ENCODE data around the gene ZNF566. TPM values are rescaled to one million over a fixed set of nuclear protein-coding genes. Genes with fewer than 3 reads are reported as not detected.
"Not testable (repeated sequence)": the region's sequence is repeated elsewhere in the genome, so short reads cannot be mapped to it uniquely, and the experiment has no call there.

The ZNF566 gene
- total RNA-seq: 1 to 10 TPM; 5.8 to 7.8 TPM

DNA sequence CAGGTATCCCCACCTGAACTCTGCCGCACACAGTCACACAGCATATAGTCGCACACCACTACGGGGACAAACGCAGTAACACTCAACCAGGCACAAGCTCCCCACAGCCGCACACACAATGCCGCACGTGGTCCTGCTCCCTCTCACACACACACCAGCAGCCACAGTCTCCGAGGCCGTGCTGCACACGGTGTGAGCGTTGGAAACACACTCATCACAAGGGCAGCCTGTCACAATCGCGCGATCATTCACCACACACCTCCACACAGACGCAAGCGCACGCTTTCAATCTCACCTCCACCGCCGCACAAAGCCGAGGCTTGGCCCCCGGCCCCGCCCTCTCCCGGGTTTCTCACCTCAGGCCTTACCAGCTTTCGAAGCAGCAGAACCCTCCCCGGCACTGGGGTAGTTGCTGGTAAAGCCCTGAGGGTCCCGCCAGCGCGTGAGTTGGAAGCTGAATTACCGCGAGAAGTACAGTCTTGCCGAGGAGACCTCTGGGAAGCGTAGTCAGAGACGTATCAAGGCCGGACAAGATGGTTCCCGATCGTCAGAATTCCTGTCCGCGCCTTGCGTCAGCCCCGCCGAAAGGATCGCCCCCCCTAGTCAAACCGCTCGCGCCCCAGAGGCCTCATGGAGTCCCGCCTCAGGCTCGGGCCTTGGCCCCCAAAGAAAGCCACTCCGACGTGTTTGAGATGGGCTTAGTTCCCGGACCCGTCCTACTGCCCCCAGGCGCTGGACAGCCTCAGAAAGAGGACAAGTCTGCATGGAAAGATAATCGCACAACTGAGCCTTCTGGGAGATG, at the start of gene ZNF566:
ZNF566 (minus strand) TSS at position 444 of the 802 bp plus-strand sequence. CDS start 13,004 bp downstream, outside the sequence.
- no peaks in the 10 kb centered on the region for H3K27me3 Mint-ChIP-seq (ENCODE audit: low read depth)
- peak; percentile 91 for ATAC-seq (replicated peaks in 1 of 2)

DNA sequence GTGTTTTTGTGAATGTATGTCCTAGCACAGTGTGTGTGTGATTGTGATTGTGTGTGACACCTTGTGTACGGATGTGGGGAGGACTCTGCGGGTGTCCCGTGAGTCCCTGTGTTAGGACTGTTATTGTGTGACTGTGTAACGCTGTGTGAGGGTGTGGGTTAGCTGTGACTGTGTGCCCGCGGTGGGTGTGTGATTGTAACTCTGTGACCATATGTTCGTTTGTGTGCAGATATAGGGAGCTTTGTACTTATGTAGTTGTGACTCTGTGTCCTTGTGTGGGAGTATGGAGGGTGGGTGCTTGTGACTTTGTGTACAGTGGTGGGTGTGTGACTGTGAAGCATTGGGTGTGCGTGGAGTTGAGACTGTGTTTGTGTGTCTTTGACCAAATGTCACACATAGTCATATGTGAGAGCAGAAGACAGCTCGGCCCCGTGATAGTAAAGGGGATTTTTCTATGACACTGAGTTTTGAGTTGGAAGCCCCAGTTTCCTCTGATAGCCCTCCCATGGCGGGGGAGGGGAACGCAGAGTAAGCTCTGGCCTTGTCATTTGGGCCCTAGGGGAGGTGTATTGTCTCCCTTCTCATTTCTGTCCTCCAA, 39.7 kb upstream of the ZNF566 start:
- Mint-ChIP-seq H3K9me3 (peaks cover 10 to 20% of the 10 kb centered on the region in 2 donors), H3K4me1 (ENCODE audit: low read depth) (peaks cover 27% of the 10 kb centered on the region), H3K36me3 (ENCODE audit: insufficient read depth in 2 of 2) (peaks cover 30 to 66% of the 10 kb centered on the region in 2 donors), H3K27ac (peak overlapping the region; percentile 99), H3K4me3 (peak overlapping the region; percentile 91 to 100), H3K27me3 (ENCODE audit: low read depth) (no peaks in the 10 kb centered on the region)
- DNase-seq: peak; percentile 54 to 64
- ATAC-seq (replicated peaks in 1 of 2): peak; percentile 21 to 41

More for the DNA sequence above, at the start of gene ZNF566:
- Mint-ChIP-seq H3K9me3 (peaks cover 5 to 7% of the 10 kb centered on the region in 2 donors), H3K4me3 (peak within 1 kb of the TSS; percentile 91 to 93), H3K4me1 (ENCODE audit: low read depth) (peaks cover 43% of the 10 kb centered on the region), H3K36me3 (ENCODE audit: insufficient read depth in 2 of 2) (peaks cover 17 to 35% of the 10 kb centered on the region in 2 donors), H3K27ac (peak within 1 kb of the TSS; percentile 89)
- peak; percentile 94 to 97 for DNase-seq

- no peaks in the 10 kb centered on the region for H3K27me3 Mint-ChIP-seq (ENCODE audit: low read depth)
- ATAC-seq (replicated peaks in 1 of 2) (peak; percentile 91 to 92), DNase-seq (peak; percentile 95 to 96)
- H3K36me3 Mint-ChIP-seq (ENCODE audit: insufficient read depth in 2 of 2): peaks cover 33 to 65% of the 10 kb centered on the region in 2 donors
- H3K27ac Mint-ChIP-seq: peak within 1 kb of the TSS; percentile 99
- peak within 1 kb of the TSS; percentile 91 to 100 for H3K4me3 Mint-ChIP-seq
- H3K4me1 Mint-ChIP-seq (ENCODE audit: low read depth): peaks cover 27% of the 10 kb centered on the region
- peaks cover 10 to 22% of the 10 kb centered on the region in 2 donors for H3K9me3 Mint-ChIP-seq
Observed at GRCh38 chr19:36528194-36528920, 39.0 kb upstream of the ZNF566 start, which contains the start of gene ZNF260. ZNF260 (minus strand) TSS chr19:36528271; CDS start chr19:36515238, 13,033 bp downstream.

DNA sequence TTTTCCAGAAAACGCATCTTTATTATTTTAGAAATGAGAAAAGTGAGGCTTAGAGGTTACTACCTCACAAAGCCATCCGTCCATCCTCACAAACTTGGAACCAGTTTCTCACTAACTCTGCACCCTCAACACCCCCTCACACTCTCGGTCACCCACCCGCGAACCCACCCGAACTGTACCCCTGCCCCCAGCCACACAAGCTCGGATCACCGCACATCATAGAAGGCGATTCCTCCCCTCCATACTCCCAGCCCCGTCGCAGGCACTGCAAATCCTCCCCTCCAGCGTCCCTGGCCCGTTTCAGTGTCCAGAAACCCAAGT, 38.5 kb upstream of the ZNF566 start:
- H3K9me3 Mint-ChIP-seq: peaks cover 12 to 24% of the 10 kb centered on the region in 2 donors
- ATAC-seq (replicated peaks in 1 of 2) (no peak), DNase-seq (no peak)
- H3K36me3 Mint-ChIP-seq (ENCODE audit: insufficient read depth in 2 of 2): peaks cover 35 to 67% of the 10 kb centered on the region in 2 donors
- peak overlapping the region; percentile 91 to 100 for H3K4me3 Mint-ChIP-seq
- H3K27me3 Mint-ChIP-seq (ENCODE audit: low read depth): no peaks in the 10 kb centered on the region
- H3K4me1 Mint-ChIP-seq (ENCODE audit: low read depth): peaks cover 27% of the 10 kb centered on the region
- peak overlapping the region; percentile 99 for H3K27ac Mint-ChIP-seq

DNA sequence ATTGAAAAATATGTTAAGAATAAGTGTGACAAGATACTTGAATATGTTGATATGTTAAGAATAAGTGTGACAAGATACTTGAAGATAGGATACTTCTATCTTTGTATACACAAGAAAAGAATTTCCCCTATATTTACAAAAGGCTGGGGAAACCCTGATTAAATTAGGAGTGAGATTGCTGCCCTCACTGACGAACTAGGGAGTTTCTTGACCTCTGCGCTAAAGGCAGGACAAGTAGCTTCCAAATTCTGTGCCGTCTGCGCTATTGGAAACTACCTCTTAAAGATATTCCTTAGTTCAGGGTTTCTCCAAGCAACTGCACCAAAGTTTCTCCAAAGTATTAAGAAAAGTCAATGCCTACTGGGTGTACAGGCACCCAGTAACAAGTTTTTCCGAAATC, 38.0 kb upstream of the ZNF566 start:
- H3K27ac Mint-ChIP-seq: peak overlapping the region; percentile 99
- no peak for ATAC-seq (replicated peaks in 1 of 2)
- DNase-seq: no peak
- H3K27me3 Mint-ChIP-seq (ENCODE audit: low read depth): no peaks in the 10 kb centered on the region
- H3K4me1 Mint-ChIP-seq (ENCODE audit: low read depth): peaks cover 27% of the 10 kb centered on the region
- peak overlapping the region; percentile 91 to 100 for H3K4me3 Mint-ChIP-seq
- H3K36me3 Mint-ChIP-seq (ENCODE audit: insufficient read depth in 2 of 2): peaks cover 35 to 67% of the 10 kb centered on the region in 2 donors
- peaks cover 12 to 25% of the 10 kb centered on the region in 2 donors for H3K9me3 Mint-ChIP-seq

GRCh38 chr19:36526581-36526980, 37.2 kb upstream of the ZNF566 start:
- Mint-ChIP-seq H3K4me3 (peak overlapping the region; percentile 54 to 70), H3K4me1 (ENCODE audit: low read depth) (peaks cover 27% of the 10 kb centered on the region), H3K36me3 (ENCODE audit: insufficient read depth in 2 of 2) (peaks cover 35 to 69% of the 10 kb centered on the region in 2 donors), H3K9me3 (peaks cover 12 to 25% of the 10 kb centered on the region in 2 donors), H3K27me3 (ENCODE audit: low read depth) (no peaks in the 10 kb centered on the region), H3K27ac (peak overlapping the region; percentile 13)
- DNase-seq (no peak), ATAC-seq (replicated peaks in 1 of 2) (no peak)

DNA sequence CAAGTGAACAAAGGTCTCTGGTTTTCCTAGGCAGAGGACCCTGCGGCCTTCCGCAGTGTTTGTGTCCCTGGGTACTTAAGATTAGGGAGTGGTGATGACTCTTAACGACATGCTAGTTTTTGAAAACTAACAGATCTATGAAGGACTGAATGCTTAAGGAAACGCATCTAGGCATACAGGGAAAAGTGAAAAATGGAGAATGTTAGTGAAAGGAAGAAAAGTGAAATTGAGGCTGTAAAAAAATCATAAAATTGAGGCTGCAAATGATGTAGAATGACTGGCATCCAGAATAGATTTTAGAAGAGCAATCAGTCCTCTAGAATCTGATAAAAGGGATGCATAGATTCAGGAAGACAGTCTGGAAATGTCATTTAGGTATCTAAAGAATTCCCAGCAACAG, 35.3 kb upstream of the ZNF566 start:
- H3K9me3 Mint-ChIP-seq: peaks cover 19 to 27% of the 10 kb centered on the region in 2 donors
- ATAC-seq (replicated peaks in 1 of 2): no peak
- peaks cover 42 to 74% of the 10 kb centered on the region in 2 donors for H3K36me3 Mint-ChIP-seq (ENCODE audit: insufficient read depth in 2 of 2)

DNA sequence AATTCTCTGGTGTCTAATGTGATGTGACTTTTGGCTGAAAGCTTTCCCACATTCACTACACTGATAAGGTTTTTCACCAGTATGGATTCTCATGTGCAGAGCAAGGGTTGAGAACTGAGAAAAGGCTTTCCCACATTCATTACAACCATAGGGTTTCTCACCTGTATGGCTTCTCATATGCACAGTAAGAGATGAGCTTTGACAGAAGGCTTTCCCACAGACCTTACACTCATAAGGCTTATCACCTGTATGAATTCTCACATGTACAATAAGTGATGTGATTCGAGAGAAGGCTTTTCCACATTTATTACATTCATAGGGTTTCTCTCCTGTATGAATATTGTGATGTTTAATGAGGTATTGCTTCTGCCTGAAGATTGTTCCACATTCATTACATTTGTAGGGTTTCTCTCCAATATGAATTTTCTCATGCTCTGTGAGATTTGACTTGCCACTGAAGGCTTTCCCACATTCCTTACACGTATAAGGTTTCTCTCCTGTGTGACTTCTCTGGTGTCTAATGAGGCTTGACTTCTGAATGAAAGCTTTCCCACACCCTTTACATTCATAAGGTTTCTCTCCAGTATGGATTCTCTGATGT, 24.8 kb upstream of the ZNF566 start:
- Mint-ChIP-seq H3K4me1 (ENCODE audit: low read depth) (no peaks in the 10 kb centered on the region), H3K36me3 (ENCODE audit: insufficient read depth in 2 of 2) (peaks cover 38 to 62% of the 10 kb centered on the region in 2 donors), H3K27me3 (ENCODE audit: low read depth) (no peaks in the 10 kb centered on the region), H3K27ac (no peak overlapping the region), H3K9me3 (peaks cover 13 to 25% of the 10 kb centered on the region in 2 donors), H3K4me3 (no peak overlapping the region)
- no peak for DNase-seq
- ATAC-seq (replicated peaks in 1 of 2): no peak

More for the DNA sequence above, 35.3 kb upstream of the ZNF566 start:
- Mint-ChIP-seq H3K4me3 (no peak overlapping the region), H3K4me1 (ENCODE audit: low read depth) (peaks cover 27% of the 10 kb centered on the region), H3K27ac (no peak overlapping the region), H3K27me3 (ENCODE audit: low read depth) (no peaks in the 10 kb centered on the region)
- no peak for DNase-seq

GRCh38 chr19:36508325-36508724, 19.0 kb upstream of the ZNF566 start:
- peaks cover 13 to 23% of the 10 kb centered on the region in 2 donors for H3K36me3 Mint-ChIP-seq (ENCODE audit: insufficient read depth in 2 of 2)
- H3K27me3 Mint-ChIP-seq (ENCODE audit: low read depth): no peaks in the 10 kb centered on the region
- H3K9me3 Mint-ChIP-seq: peaks cover 1 to 15% of the 10 kb centered on the region in 2 donors
- H3K4me3 Mint-ChIP-seq: no peak overlapping the region
- DNase-seq: no peak
- ATAC-seq (replicated peaks in 1 of 2): no peak
- H3K27ac Mint-ChIP-seq: no peak overlapping the region
- H3K4me1 Mint-ChIP-seq (ENCODE audit: low read depth): no peaks in the 10 kb centered on the region

GRCh38 chr19:36501973-36502372, 12.6 kb upstream of the ZNF566 start:
- Mint-ChIP-seq H3K27ac (no peak overlapping the region), H3K4me3 (no peak overlapping the region), H3K4me1 (ENCODE audit: low read depth) (no peaks in the 10 kb centered on the region), H3K27me3 (ENCODE audit: low read depth) (no peaks in the 10 kb centered on the region), H3K9me3 (peaks cover 8 to 18% of the 10 kb centered on the region in 2 donors), H3K36me3 (ENCODE audit: insufficient read depth in 2 of 2) (peaks cover 17 to 29% of the 10 kb centered on the region in 2 donors)
- DNase-seq (no peak), ATAC-seq (replicated peaks in 1 of 2) (no peak)

DNA sequence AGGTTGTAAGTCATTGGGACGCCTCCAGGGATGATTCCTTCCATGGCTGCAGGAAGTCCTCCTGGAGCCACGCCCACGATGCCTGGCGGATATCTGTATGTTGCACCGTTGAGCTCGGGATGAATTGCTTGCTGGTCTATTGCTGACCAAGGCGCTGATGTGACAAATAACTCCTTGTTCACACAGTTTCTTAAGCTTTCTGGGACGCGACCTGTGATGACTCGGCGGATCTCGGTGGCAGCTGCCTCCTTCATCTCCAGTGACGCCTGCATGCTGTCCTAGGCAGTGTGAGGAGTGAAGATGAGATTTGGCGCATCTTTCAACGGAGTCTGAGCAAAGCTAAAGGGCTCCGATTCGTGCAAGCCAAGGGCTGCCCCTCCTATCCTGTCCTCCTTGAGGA, 7.6 kb upstream of the ZNF566 start:
- Mint-ChIP-seq H3K27me3 (ENCODE audit: low read depth) (no peaks in the 10 kb centered on the region), H3K4me1 (ENCODE audit: low read depth) (no peaks in the 10 kb centered on the region), H3K36me3 (ENCODE audit: insufficient read depth in 2 of 2) (peaks cover 7 to 20% of the 10 kb centered on the region in 2 donors), H3K27ac (no peak overlapping the region), H3K9me3 (peaks cover 13 to 16% of the 10 kb centered on the region in 2 donors), H3K4me3 (no peak overlapping the region)
- no peak for DNase-seq
- no peak for ATAC-seq (replicated peaks in 1 of 2)

- not testable (repeated sequence) for ATAC-seq (replicated peaks in 1 of 2); H3K4me3 Mint-ChIP-seq; H3K27me3 Mint-ChIP-seq (ENCODE audit: low read depth); H3K27ac Mint-ChIP-seq
- H3K4me1 Mint-ChIP-seq (ENCODE audit: low read depth): peaks cover 23% of the 10 kb centered on the region
- H3K9me3 Mint-ChIP-seq: peaks cover 7 to 11% of the 10 kb centered on the region in 2 donors
- H3K36me3 Mint-ChIP-seq (ENCODE audit: insufficient read depth in 2 of 2): peaks cover 17 to 20% of the 10 kb centered on the region in 2 donors
- DNase-seq: peak; percentile 42 to 44
Observed at GRCh38 chr19:36492689-36493453, 3.5 kb upstream of the ZNF566 start.

Data from activated T-cell treated with anti-CD3 and anti-CD28 coated beads, Interleukin-2, amount 50 U/mL, for 72 hours (primary cell).